Measurements from ENCODE around the gene EMILIN1.

GRCh38 chr2:27041752-27042151 lies 36.7 kb upstream of the EMILIN1 start:
- TF ChIP-seq CTCF (IDR thresholded peaks at IDR 0.05) = no peak
- TF ChIP-seq EZH2 (IDR thresholded peaks at IDR 0.05; ENCODE audit: borderline replicate concordance, insufficient read depth, low read depth, low read length, poor library complexity, severe bottlenecking) = no peak
